NCI-H446 treated with DMSO at 0.1 percent for 48 hours (cell line): ENCODE results near the gene FOXRED1.
"Not testable (repeated sequence)": the region's sequence is repeated elsewhere in the genome, so short reads cannot be mapped to it uniquely, and the experiment has no call there.

Experiments used
- DNase-seq: peaks from one replicate; lab custom pipeline; 2025; lab: John Stamatoyannopoulos, UW

Gene FOXRED1

DNA sequence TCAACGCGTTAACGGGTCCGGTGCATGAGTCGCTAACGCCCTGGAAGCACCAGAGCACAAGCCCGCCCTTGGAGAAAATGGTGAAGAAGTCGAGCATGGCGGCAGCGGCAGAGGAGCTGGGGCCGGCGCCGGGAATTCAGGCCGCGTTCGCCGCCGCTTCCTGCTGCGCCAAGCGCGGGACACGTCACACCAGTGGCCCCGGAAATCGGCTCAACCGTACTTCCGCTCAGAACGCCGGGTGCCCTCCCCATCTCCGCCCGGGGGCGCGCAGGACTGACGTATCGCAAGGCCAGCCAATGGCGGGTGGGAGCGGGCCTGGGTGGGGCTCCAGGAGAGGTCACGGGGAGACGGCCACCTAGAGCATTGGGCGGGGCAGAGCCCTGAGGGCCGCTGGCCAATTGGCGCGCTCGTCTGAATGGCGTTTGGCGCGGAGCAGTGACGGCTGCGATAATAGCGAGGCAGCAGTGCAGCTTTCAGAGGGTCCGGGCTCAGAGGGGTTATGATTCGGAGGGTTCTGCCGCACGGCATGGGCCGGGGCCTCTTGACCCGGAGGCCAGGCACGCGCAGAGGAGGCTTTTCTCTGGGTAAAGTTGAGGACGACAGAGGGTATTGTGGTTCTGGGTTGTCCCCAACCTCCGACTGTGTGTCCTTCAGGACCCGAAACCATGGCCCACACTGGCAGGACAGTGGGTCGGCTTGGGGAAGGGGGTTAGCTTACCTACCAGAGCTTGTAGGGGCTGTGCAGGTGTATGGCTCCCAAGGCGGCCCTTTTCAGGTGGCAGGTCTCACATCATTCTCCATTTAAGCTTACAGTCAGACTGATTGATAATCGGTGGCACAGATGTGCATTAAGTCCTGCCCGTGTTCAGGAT is at the start of gene FOXRED1, which contains the start of gene SRPRA:
Gene FOXRED1, plus strand, starts transcription at position 447 of the 872 bp plus-strand sequence. Its CDS starts 53 bp downstream, at position 500.
Gene SRPRA, minus strand, starts transcription at position 188 of the 872 bp plus-strand sequence. Its CDS starts 91 bp downstream, at position 97.
- DNase-seq: peak; percentile 98

- no peak for DNase-seq
These were observed 49.4 kb upstream of the FOXRED1 start for GRCh38 chr11:126219547-126219946.

GRCh38 chr11:126224647-126225294 is 44.2 kb upstream of the FOXRED1 start:
- no peak for DNase-seq

DNA sequence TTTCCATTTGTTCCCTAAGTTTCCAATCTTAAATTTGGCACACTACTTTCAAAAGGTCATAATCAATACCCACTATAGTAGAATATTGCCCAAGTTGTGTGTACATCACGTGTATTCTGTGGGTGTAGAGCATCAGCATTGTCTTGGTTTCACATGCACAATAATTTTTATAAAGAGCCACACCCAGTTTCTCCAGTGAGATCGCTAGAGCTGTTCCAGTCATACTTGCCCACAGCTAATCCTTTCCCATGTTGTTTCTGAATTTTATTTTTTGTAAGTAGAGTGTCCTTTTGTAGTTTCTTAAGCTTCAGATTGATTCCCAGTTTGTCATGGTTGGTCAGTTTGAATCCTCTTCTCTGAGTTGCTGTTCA is 43.7 kb upstream of the FOXRED1 start:
- no peak for DNase-seq

GRCh38 chr11:126226334-126227084 is 42.4 kb upstream of the FOXRED1 start:
- DNase-seq: no peak

DNA sequence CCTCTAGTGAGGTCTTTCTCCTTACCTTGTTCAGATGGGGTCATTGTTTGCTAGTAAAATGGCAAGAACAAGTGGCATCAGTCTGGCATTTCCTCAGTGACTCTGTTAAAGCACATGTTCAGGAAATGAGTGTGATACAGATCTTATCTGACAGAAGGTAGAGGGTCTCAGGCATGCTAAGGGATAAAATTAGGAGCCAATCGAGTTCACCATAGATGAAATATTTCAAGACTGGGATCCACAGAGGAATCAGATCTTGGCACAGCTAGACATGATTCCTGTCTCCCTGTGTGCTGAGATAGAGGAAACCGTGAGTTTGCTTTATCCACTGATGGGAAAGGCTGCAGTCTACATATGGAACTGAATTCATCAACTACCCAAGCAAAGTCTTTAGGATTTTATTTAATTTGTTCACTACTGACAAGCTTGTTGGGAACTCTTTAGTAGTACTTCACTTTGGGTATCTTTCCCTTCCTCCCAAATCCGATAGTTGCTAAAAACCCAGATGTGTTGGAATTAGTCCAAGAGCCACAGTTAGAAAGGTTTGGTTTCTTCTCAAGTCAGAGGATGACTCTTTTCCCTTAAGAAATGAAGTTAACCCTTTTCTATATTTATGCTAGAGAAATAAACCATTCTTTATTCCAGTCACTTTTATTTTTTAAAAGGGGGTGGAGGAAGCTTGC is 39.0 kb upstream of the FOXRED1 start:
- no peak for DNase-seq

- DNase-seq: peak; percentile 43
These were observed 37.1 kb upstream of the FOXRED1 start for GRCh38 chr11:126231725-126232459.

- no peak for DNase-seq
These were observed 36.3 kb upstream of the FOXRED1 start for GRCh38 chr11:126232683-126233082.

DNA sequence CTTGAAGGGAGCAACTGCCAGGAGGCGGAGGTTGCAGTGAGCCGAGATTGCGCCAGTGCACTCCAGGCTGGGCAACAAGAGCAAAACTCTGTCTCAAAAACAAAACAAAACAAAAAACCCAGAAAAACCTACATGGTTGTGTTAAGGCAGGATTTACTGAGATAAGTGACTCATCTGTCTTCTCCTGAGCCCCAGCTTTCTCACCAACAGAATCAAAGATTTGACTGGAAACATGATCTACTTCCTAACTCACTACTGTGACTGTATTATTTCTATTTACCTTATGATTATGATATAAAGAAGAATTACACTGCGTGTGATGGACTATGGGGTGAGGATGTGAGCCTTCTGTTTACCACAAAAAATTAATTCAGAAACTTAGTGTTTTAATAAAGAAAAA is 35.6 kb upstream of the FOXRED1 start:
- no peak for DNase-seq

GRCh38 chr11:126246636-126247035 is 22.3 kb upstream of the FOXRED1 start:
- DNase-seq: no peak

DNA sequence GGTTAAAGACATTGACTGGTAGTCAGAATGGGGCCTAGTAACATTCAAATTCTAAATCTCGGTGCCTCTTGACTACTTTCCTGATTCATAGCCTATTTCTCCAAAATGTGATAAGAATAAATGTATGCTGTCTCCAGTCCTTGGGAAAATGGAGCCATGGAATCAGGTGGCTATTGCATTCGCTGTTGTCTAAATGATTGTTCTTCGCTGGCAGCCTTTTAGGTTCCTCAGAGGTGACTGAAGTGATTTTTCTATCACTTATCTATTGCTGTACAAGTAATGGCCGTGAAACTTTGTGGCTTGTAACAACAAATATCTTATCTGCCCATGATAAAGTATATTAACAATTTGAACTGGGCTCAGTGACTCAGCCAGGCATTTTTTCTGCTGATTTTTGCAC is 15.7 kb upstream of the FOXRED1 start:
- DNase-seq: no peak

GRCh38 chr11:126254819-126255218 is 14.1 kb upstream of the FOXRED1 start:
- no peak for DNase-seq

DNA sequence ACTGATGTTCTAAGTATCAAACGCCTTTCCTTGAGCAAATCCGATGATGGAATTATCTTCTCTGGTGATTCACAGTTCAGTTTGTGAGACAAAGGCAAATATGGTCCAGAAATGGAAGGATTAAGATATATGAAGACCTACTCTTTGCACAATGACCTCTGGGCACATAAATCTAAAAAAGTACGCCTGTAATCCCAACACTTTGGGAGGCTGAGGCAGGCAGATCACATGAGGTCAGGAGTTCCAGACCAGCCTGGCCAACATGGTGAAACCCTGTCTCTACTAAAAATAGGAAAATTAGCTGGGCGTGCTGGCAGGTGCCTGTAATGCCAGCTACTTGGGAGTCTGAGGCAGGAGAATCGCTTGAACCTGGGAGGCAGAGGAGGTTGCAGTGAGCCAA is 13.4 kb upstream of the FOXRED1 start:
- not testable (repeated sequence) for DNase-seq

- DNase-seq: no peak
These were observed 12.7 kb upstream of the FOXRED1 start for GRCh38 chr11:126256216-126256615.

GRCh38 chr11:126257144-126257543 is 11.8 kb upstream of the FOXRED1 start:
- DNase-seq: no peak

DNA sequence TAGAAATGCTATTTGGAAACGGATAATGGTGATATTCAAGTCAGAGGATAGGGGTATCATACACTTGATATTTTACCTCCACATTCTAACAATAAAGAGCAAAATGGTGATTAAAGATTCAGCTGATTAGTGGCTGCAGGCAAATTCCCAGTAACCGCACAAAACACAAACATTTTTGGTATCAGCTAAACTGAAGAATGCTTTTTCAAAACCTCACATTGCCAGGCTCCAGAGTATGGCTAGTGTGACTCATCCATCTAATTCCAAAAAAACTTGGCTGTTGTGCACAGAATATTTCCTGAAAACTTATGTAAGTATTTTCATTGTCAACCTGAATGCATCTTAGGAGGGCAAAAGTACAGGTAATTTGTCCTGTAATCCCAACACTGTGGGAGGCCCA is 11.2 kb upstream of the FOXRED1 start:
- no peak for DNase-seq

- no peak for DNase-seq
These were observed 6.7 kb upstream of the FOXRED1 start for GRCh38 chr11:126262216-126262615.

- DNase-seq: no peak
These were observed 5.5 kb upstream of the FOXRED1 start for GRCh38 chr11:126263489-126263888.

DNA sequence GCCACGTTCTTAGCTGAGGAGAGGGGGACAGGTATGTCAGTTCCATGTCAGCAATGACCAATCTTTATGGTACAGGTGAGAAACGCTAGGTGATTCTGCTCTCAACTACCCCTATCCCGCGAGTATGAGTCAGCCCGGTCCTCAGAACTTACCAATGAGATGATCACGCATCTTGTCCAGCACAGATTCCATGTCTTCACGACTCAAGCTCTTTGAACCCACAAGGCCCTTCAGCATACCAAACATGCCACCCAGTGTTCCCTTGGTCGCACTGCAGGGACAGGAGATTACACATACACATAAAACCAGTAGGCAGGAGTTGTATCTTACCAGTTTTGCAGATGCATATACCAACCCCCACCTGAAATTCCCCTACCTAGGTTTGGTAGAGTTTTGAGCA is 3.1 kb upstream of the FOXRED1 start:
- no peak for DNase-seq

DNA sequence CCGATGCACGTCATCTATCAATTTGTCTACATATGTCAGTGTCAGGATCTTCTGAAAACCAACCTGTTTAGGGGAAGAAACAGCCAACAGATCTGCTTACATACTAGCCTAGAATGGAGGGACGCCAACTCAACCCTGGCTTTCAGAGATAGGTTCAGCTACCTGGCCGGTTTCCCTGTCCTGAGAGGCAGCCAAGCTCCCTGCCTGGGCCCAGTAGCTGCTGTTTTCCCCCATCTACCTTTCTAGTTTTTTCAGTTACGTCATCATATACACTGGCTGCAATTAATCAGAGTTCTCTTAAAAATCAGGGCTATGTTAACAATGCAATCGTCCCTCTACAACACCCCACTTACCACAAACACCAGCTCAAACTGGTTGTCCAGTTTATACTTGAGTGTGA is 1.3 kb upstream of the FOXRED1 start:
- DNase-seq: no peak

GRCh38 chr11:126268361-126268707 is 620 bp upstream of the FOXRED1 start:
- DNase-seq: no peak
